DOHH2 (cell line): ENCODE results near the gene SEPTIN2.

Source experiments
- H3F3A ChIP-seq: fragments of 200-600 bp; sonication (generic), shearing (Covaris generic); 2 replicates; pipeline ENCODE4 v1.6.0; 2016; ENCODE audit warnings: antibody characterized with exemption, mild to moderate bottlenecking; ENCODE audit not compliant: control insufficient read depth, insufficient read depth
- H3K27ac ChIP-seq: fragments of 200-600 bp; sonication (generic); 2 replicates; pipeline ENCODE4 v1.5.1; 2014; ENCODE audit warnings: low read depth, mild to moderate bottlenecking, low read length, moderate library complexity
- H3K27me3 ChIP-seq: fragments of 200-600 bp; sonication (generic); 2 replicates; pipeline ENCODE4 v1.6.1; 2014; ENCODE audit warnings: mild to moderate bottlenecking, low read length, mixed read lengths; ENCODE audit not compliant: control insufficient read depth
- H3K36me3 ChIP-seq: fragments of 200-600 bp; sonication (generic); 2 replicates; pipeline ENCODE4 v1.6.1; 2014; ENCODE audit warnings: mild to moderate bottlenecking, low read length, moderate library complexity, mixed read lengths; ENCODE audit not compliant: control insufficient read depth
- H3K4me1 ChIP-seq: fragments of 200-600 bp; sonication (generic); 2 replicates; pipeline ENCODE4 v1.6.1; 2014; ENCODE audit warnings: mild to moderate bottlenecking, low read length, mixed read lengths; ENCODE audit not compliant: control insufficient read depth
- H3K4me2 ChIP-seq: fragments of 200-600 bp; sonication (generic); 2 replicates; pipeline ENCODE4 v1.6.0; 2014; ENCODE audit warnings: mild to moderate bottlenecking, low read length, moderate library complexity
- H3K4me3 ChIP-seq: fragments of 200-600 bp; sonication (generic); 2 replicates; pipeline ENCODE4 v1.5.1; 2014; ENCODE audit warnings: mild to moderate bottlenecking, low read length, mixed read lengths
- H3K79me2 ChIP-seq: fragments of 200-600 bp; sonication (generic); 2 replicates; pipeline ENCODE4 v1.6.1; 2014; ENCODE audit warnings: mild to moderate bottlenecking, low read length, mixed read lengths; ENCODE audit not compliant: control insufficient read depth
- H3K9me2 ChIP-seq: fragments of 200-600 bp; sonication (generic); replicated peaks from 2 replicates; pipeline ENCODE4 v1.6.1; 2014; ENCODE audit warnings: mild to moderate bottlenecking, low read length, mixed read lengths; ENCODE audit not compliant: control insufficient read depth
- H3K9me3 ChIP-seq: fragments of 200-600 bp; sonication (generic); 2 replicates; pipeline ENCODE4 v1.6.1; 2014; ENCODE audit warnings: antibody characterized with exemption, low read length, mixed read lengths; ENCODE audit not compliant: control insufficient read depth, insufficient read depth
- H4K20me1 ChIP-seq: fragments of 200-600 bp; sonication (generic); 2 replicates; pipeline ENCODE4 v1.6.0; 2014; ENCODE audit warnings: low read depth, mild to moderate bottlenecking, antibody characterized with exemption, low read length, moderate library complexity; ENCODE audit not compliant: control insufficient read depth, insufficient read depth
- EZH2phosphoT487 ChIP-seq: fragments of 200-600 bp; sonication (generic); IDR thresholded peaks from 2 replicates; pipeline ENCODE4 v1.6.1; 2017; ENCODE audit warnings: borderline replicate concordance, mild to moderate bottlenecking, antibody characterized with exemption, low read length, moderate library complexity, mixed read lengths
- TF ChIP-seq, protein P1 (sequence below): fragments of 200-600 bp; sonication (generic); IDR thresholded peaks from one replicate; pipeline ENCODE4 v1.5.1; 2014; ENCODE audit warnings: antibody characterized with exemption, mild to moderate bottlenecking, low read depth, low read length; ENCODE audit not compliant: poor library complexity, severe bottlenecking

The SEPTIN2 gene

GRCh38 chr2:241288324-241288888, 27.3 kb upstream of the SEPTIN2 start:
- peaks cover 12% of the 10 kb centered on the region for H3K36me3 ChIP-seq
- H3K4me2 ChIP-seq: no peak overlapping the region
- peaks cover 31% of the 10 kb centered on the region for H4K20me1 ChIP-seq
- TF ChIP-seq EZH2phosphoT487: no peak
- TF ChIP-seq, protein P1, sequence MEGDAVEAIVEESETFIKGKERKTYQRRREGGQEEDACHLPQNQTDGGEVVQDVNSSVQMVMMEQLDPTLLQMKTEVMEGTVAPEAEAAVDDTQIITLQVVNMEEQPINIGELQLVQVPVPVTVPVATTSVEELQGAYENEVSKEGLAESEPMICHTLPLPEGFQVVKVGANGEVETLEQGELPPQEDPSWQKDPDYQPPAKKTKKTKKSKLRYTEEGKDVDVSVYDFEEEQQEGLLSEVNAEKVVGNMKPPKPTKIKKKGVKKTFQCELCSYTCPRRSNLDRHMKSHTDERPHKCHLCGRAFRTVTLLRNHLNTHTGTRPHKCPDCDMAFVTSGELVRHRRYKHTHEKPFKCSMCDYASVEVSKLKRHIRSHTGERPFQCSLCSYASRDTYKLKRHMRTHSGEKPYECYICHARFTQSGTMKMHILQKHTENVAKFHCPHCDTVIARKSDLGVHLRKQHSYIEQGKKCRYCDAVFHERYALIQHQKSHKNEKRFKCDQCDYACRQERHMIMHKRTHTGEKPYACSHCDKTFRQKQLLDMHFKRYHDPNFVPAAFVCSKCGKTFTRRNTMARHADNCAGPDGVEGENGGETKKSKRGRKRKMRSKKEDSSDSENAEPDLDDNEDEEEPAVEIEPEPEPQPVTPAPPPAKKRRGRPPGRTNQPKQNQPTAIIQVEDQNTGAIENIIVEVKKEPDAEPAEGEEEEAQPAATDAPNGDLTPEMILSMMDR: no peak
- H3F3A ChIP-seq: no peaks in the 10 kb centered on the region
- H3K4me1 ChIP-seq: peaks cover 19% of the 10 kb centered on the region
- no peaks in the 10 kb centered on the region for H3K9me3 ChIP-seq
- peaks cover 97% of the 10 kb centered on the region for H3K79me2 ChIP-seq
- no peak overlapping the region for H3K27ac ChIP-seq
- H3K4me3 ChIP-seq: no peak overlapping the region
- H3K27me3 ChIP-seq: no peaks in the 10 kb centered on the region
- no peaks in the 10 kb centered on the region for H3K9me2 ChIP-seq

- no peaks in the 10 kb centered on the region for H3K9me2 ChIP-seq
- H3K27ac ChIP-seq: no peak overlapping the region
- no peaks in the 10 kb centered on the region for H3K9me3 ChIP-seq
- TF ChIP-seq, protein P1: no peak
- TF ChIP-seq EZH2phosphoT487: no peak
- peaks cover 25% of the 10 kb centered on the region for H3K4me1 ChIP-seq
- H3K79me2 ChIP-seq: peaks cover 98% of the 10 kb centered on the region
- no peak overlapping the region for H3K4me2 ChIP-seq
- peaks cover 31% of the 10 kb centered on the region for H4K20me1 ChIP-seq
- no peak overlapping the region for H3K4me3 ChIP-seq
- H3K36me3 ChIP-seq: peaks cover 12% of the 10 kb centered on the region
- H3K27me3 ChIP-seq: no peaks in the 10 kb centered on the region
- no peaks in the 10 kb centered on the region for H3F3A ChIP-seq
These were observed 26.7 kb upstream of the SEPTIN2 start for GRCh38 chr2:241289053-241289452.

- Histone ChIP-seq H3K79me2 (peaks cover 98% of the 10 kb centered on the region), H3K9me3 (no peaks in the 10 kb centered on the region), H3K9me2 (no peaks in the 10 kb centered on the region), H4K20me1 (peaks cover 28% of the 10 kb centered on the region), H3K27me3 (no peaks in the 10 kb centered on the region), H3K4me3 (no peak overlapping the region), H3F3A (no peaks in the 10 kb centered on the region), H3K4me1 (peaks cover 24% of the 10 kb centered on the region), H3K27ac (no peak overlapping the region), H3K36me3 (peaks cover 12% of the 10 kb centered on the region), H3K4me2 (no peak overlapping the region)
- no peak for TF ChIP-seq EZH2phosphoT487
- TF ChIP-seq, protein P1: no peak
These were observed 26.1 kb upstream of the SEPTIN2 start for GRCh38 chr2:241289597-241289996.
